ENCODE measurements around the gene PALLD. TPM values are rescaled to one million over a fixed set of nuclear protein-coding genes. Genes with fewer than 3 reads are reported as not detected.

Gene PALLD
- total and polyA plus RNA-seq, 2 of the 13 experiments (the other 11 are each of a cell fraction or from before 2014, with no cell fraction given): 0.50 to 1.5 TPM

- DNase-seq (ENCODE audit: low spot score) (no peak), FAIRE-seq (no peak), ATAC-seq (no peak)
- H3K27me3 ChIP-seq (ENCODE audit: control insufficient read depth in 1 of 2, insufficient read depth in 2 of 2, low read length in 2 of 2): no peaks in the 10 kb centered on the region
- TF ChIP-seq HOMEZ (CRISPR knock-in tag; IDR thresholded peaks at IDR 0.05; ENCODE audit: low read depth): no peak
- TF ChIP-seq ZFP36L2 (CRISPR knock-in tag; IDR thresholded peaks at IDR 0.05): no peak
- TF ChIP-seq NFKB2 (CRISPR knock-in tag; IDR thresholded peaks at IDR 0.05; ENCODE audit: borderline replicate concordance): no peak
- TF ChIP-seq SRY (CRISPR knock-in tag; IDR thresholded peaks at IDR 0.05): no peak
- no peak for TF ChIP-seq HNRNPUL1 (IDR thresholded peaks at IDR 0.05; ENCODE audit: low read depth, low read length)
- no peak for TF ChIP-seq ZNF720 (CRISPR knock-in tag; IDR thresholded peaks at IDR 0.05)
- H3K9ac ChIP-seq (ENCODE audit: insufficient read depth, low read depth, low read length): no peak overlapping the region
- no peaks in the 10 kb centered on the region for H3K9me3 ChIP-seq (ENCODE audit: low read length)
- H3K36me3 ChIP-seq (replicated peaks in 1 of 2; ENCODE audit: control insufficient read depth in 1 of 2, insufficient read depth in 2 of 2, low read length in 2 of 2): no peaks in the 10 kb centered on the region
- POLR2A ChIA-PET: no interaction called here
- in situ Hi-C loops (cut with HindIII; ENCODE audit: extremely low pct_ligation_motif_present, low pct_unique_long_range_greater_than_20kb): no loop called here
- WGBS (ENCODE audit: low lambda C conversion rate): 0% methylated on average over 1 of the region's 1 CpG
- CTCF ChIA-PET (ENCODE audit: low intra/inter-chr PET ratio, low total read pairs): no interaction called here
- no peaks in the 10 kb centered on the region for H3K79me2 ChIP-seq (ENCODE audit: insufficient read depth, low read length)
- no peak overlapping the region for H2AFZ ChIP-seq (ENCODE audit: low read length)
- intact Hi-C loops (cut with micrococcal nuclease; ENCODE audit: unreplicated experiment): no loop called here
- H4K20me1 ChIP-seq (ENCODE audit: insufficient read depth, low read length): no peaks in the 10 kb centered on the region
- no peak overlapping the region for H3K4me3 ChIP-seq (replicated peaks in 1 of 3; ENCODE audit: insufficient read depth in 1 of 3, low read depth in 2 of 3, low read length in 3 of 3)
- no TSS peak for BruUV-seq (replicated peaks)
- no peak overlapping the region for H3K4me2 ChIP-seq (ENCODE audit: low read depth, low read length)
- no peak overlapping the region for H3K27ac ChIP-seq (ENCODE audit: extremely low read length, insufficient read depth, low read length)
- H3K4me1 ChIP-seq (ENCODE audit: insufficient read depth, low read length): no peaks in the 10 kb centered on the region
Measured at GRCh38 chr4:168489616-168490015, 7.2 kb upstream of the PALLD start.

- H3K79me2 ChIP-seq (ENCODE audit: insufficient read depth, low read length): no peaks in the 10 kb centered on the region
- ATAC-seq: no peak
- ChIA-PET CTCF (ENCODE audit: low intra/inter-chr PET ratio, low total read pairs) (no interaction called here), POLR2A (no interaction called here)
- no peak overlapping the region for H3K4me2 ChIP-seq (ENCODE audit: low read depth, low read length)
- no peaks in the 10 kb centered on the region for H3K9me3 ChIP-seq (ENCODE audit: low read length)
- H3K27ac ChIP-seq (ENCODE audit: extremely low read length, insufficient read depth, low read length): no peak overlapping the region
- no peaks in the 10 kb centered on the region for H3K4me1 ChIP-seq (ENCODE audit: insufficient read depth, low read length)
- 19% methylated on average over 2 of the region's 2 CpGs for WGBS (ENCODE audit: low lambda C conversion rate)
- no peak overlapping the region for H3K9ac ChIP-seq (ENCODE audit: insufficient read depth, low read depth, low read length)
- no peak overlapping the region for H2AFZ ChIP-seq (ENCODE audit: low read length)
- no peaks in the 10 kb centered on the region for H4K20me1 ChIP-seq (ENCODE audit: insufficient read depth, low read length)
- intact Hi-C loops (cut with micrococcal nuclease; ENCODE audit: unreplicated experiment) (no loop called here), in situ Hi-C loops (cut with HindIII; ENCODE audit: extremely low pct_ligation_motif_present, low pct_unique_long_range_greater_than_20kb) (no loop called here)
- FAIRE-seq: no peak
- no TSS peak for BruUV-seq (replicated peaks)
- H3K27me3 ChIP-seq (ENCODE audit: control insufficient read depth in 1 of 2, insufficient read depth in 2 of 2, low read length in 2 of 2): no peaks in the 10 kb centered on the region
- TF ChIP-seq KDM6A (CRISPR knock-in tag; IDR thresholded peaks at IDR 0.05; ENCODE audit: low read depth): no peak
- TF ChIP-seq GATAD2A (CRISPR knock-in tag; IDR thresholded peaks at IDR 0.05): no peak
- no peak for DNase-seq (ENCODE audit: low spot score)
- no peaks in the 10 kb centered on the region for H3K36me3 ChIP-seq (replicated peaks in 1 of 2; ENCODE audit: control insufficient read depth in 1 of 2, insufficient read depth in 2 of 2, low read length in 2 of 2)
- no peak overlapping the region for H3K4me3 ChIP-seq (replicated peaks in 1 of 3; ENCODE audit: insufficient read depth in 1 of 3, low read depth in 2 of 3, low read length in 3 of 3)
Measured at GRCh38 chr4:168490711-168491110, 6.1 kb upstream of the PALLD start.
